ENCODE data around the gene BANF2. TPM values are rescaled to one million over a fixed set of nuclear protein-coding genes. Genes with fewer than 3 reads are reported as not detected.
A peak's percentile ranks its signal among the peaks of the same experiment; 100 is the strongest.

Gene BANF2
- total and polyA plus RNA-seq, 2 of the 13 experiments (the other 11 are each of a cell fraction or from before 2014, with no cell fraction given): 0.35 TPM; not detected in 1

- Histone ChIP-seq H3K9ac (ENCODE audit: insufficient read depth, low read depth, low read length) (no peak overlapping the region), H3K27ac (ENCODE audit: extremely low read length, insufficient read depth, low read length) (no peak overlapping the region), H3K4me3 (replicated peaks in 1 of 3; ENCODE audit: insufficient read depth in 1 of 3, low read depth in 2 of 3, low read length in 3 of 3) (no peak overlapping the region), H3K27me3 (ENCODE audit: control insufficient read depth in 1 of 2, insufficient read depth in 2 of 2, low read length in 2 of 2) (no peaks in the 10 kb centered on the region), H3K4me2 (ENCODE audit: low read depth, low read length) (no peak overlapping the region), H3K9me3 (ENCODE audit: low read length) (no peaks in the 10 kb centered on the region), H3K4me1 (ENCODE audit: insufficient read depth, low read length) (peaks cover under 1% of the 10 kb centered on the region; the same call in 1 of the 2 replicates), H4K20me1 (ENCODE audit: insufficient read depth, low read length) (peaks cover 88% of the 10 kb centered on the region), H3K79me2 (ENCODE audit: insufficient read depth, low read length) (peaks cover 83% of the 10 kb centered on the region), H3K36me3 (replicated peaks in 1 of 2; ENCODE audit: control insufficient read depth in 1 of 2, insufficient read depth in 2 of 2, low read length in 2 of 2) (peaks cover 64 to 91% of the 10 kb centered on the region in 2 experiments), H2AFZ (ENCODE audit: low read length) (no peak overlapping the region)
- ChIA-PET CTCF (ENCODE audit: low intra/inter-chr PET ratio, low total read pairs) (interaction anchor here (1.4 to 2.0 kb wide), 2 partner anchors 243 to 284 kb away, joined by 11 to 12 read pairs; no protein-coding TSS in a partner anchor), POLR2A (interaction anchor here (1.8 kb wide), 1 partner anchor 13 kb away, joined by 3 read pairs; no protein-coding TSS in a partner anchor)
- intact Hi-C loops (cut with micrococcal nuclease; ENCODE audit: unreplicated experiment): loop anchor here (1.0 to 5.0 kb wide), 2 partner anchors 242 to 284 kb away; no protein-coding TSS in a partner anchor
- in situ Hi-C loops (cut with HindIII; ENCODE audit: extremely low pct_ligation_motif_present, low pct_unique_long_range_greater_than_20kb): no loop called here
- no TSS peak for BruUV-seq (replicated peaks)
- 97% methylated on average over 7 of the region's 7 CpGs for WGBS (ENCODE audit: low lambda C conversion rate)
- DNase-seq (ENCODE audit: low spot score) (no peak), FAIRE-seq (no peak), ATAC-seq (no peak)
- TF ChIP-seq SCMH1 (CRISPR knock-in tag; IDR thresholded peaks at IDR 0.05; ENCODE audit: borderline replicate concordance) (no peak), BCL6 (CRISPR knock-in tag; IDR thresholded peaks at IDR 0.05) (0 out of 2 replicates have a peak, but pooled peaks have one; percentile 1), LRRFIP1 (CRISPR knock-in tag; conservative IDR thresholded peaks at IDR 0.05) (0 out of 2 replicates have a peak, but pooled peaks have one; percentile 20), EEA1 (CRISPR knock-in tag; IDR thresholded peaks at IDR 0.05; ENCODE audit: borderline replicate concordance) (no peak), ZHX1 (CRISPR knock-in tag; IDR thresholded peaks at IDR 0.05; ENCODE audit: low read depth) (no peak), ZNF747 (CRISPR knock-in tag; IDR thresholded peaks at IDR 0.05; ENCODE audit: borderline replicate concordance) (no peak), ZBTB7B (CRISPR knock-in tag; IDR thresholded peaks at IDR 0.05) (peak; percentile 24; the same call in 1 of the 2 replicates), YEATS4 (CRISPR knock-in tag; IDR thresholded peaks at IDR 0.05; ENCODE audit: borderline replicate concordance) (no peak), HMGXB4 (CRISPR knock-in tag; IDR thresholded peaks at IDR 0.05; ENCODE audit: borderline replicate concordance in 1 of 2, low read depth in 1 of 2) (peak in 1 of 2 experiments; percentile 16; a peak in 1 of 4 replicates), ZNF709 (CRISPR knock-in tag; IDR thresholded peaks at IDR 0.05) (no peak), GMEB2 (CRISPR knock-in tag; IDR thresholded peaks at IDR 0.05; ENCODE audit: low read depth) (no peak), MEIS1 (CRISPR knock-in tag; IDR thresholded peaks at IDR 0.05; ENCODE audit: borderline replicate concordance) (no peak), HIVEP1 (CRISPR knock-in tag; IDR thresholded peaks at IDR 0.05) (0 out of 2 replicates have a peak, but pooled peaks have one; percentile 36), DPF2 (CRISPR knock-in tag; IDR thresholded peaks at IDR 0.05; ENCODE audit: borderline replicate concordance, low read depth) (no peak)
Observed at GRCh38 chr20:17655286-17655651, 44.5 kb upstream of the BANF2 start.

Data from HepG2 (cell line).